ENCODE results near the gene TBCK. TPM values are rescaled to one million over a fixed set of nuclear protein-coding genes. Genes with fewer than 3 reads are reported as not detected.

Gene TBCK
- total and polyA plus RNA-seq, 2 of the 13 experiments (the other 11 are each of a cell fraction or from before 2014, with no cell fraction given) = 51.0 to 62.4 TPM

DNA sequence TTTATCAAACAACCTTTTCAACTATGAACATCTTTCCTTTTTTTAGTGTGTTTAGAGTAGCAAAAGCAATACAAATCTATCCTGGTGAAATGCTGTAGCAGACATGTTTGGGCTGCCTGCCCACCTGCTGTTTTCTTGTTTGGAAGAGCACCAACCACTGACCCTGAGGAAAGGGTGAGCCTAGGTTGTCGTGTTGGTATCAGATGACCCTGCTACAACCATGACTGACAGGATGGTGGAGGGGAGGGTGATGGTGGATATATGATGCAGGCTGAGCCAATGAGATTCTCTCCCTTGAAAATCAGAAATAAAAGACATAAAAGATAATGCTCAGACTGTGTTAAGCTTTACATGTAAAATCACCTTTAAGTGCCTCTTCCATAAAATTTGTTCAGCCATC, 219.6 kb downstream of the TBCK start:
- H4K20me1 ChIP-seq (ENCODE audit: insufficient read depth, low read length) = no peaks in the 10 kb centered on the region
- H3K36me3 ChIP-seq (replicated peaks in 1 of 2; ENCODE audit: control insufficient read depth in 1 of 2, insufficient read depth in 2 of 2, low read length in 2 of 2) = peaks cover 2 to 18% of the 10 kb centered on the region in 2 experiments; a peak in 4 of 5 replicates
- intact Hi-C loops (cut with micrococcal nuclease; ENCODE audit: unreplicated experiment) = no loop called here
- in situ Hi-C loops (cut with HindIII; ENCODE audit: extremely low pct_ligation_motif_present, low pct_unique_long_range_greater_than_20kb) = no loop called here
- H3K9ac ChIP-seq (ENCODE audit: insufficient read depth, low read depth, low read length) = no peak overlapping the region
- TF ChIP-seq KDM2A (CRISPR knock-in tag; IDR thresholded peaks at IDR 0.05; ENCODE audit: borderline replicate concordance, low read depth) = no peak
- no peak for TF ChIP-seq ZBTB7B (CRISPR knock-in tag; IDR thresholded peaks at IDR 0.05)
- no peak for TF ChIP-seq ZSCAN20 (CRISPR knock-in tag; IDR thresholded peaks at IDR 0.05; ENCODE audit: borderline replicate concordance)
- TF ChIP-seq, protein P1, sequence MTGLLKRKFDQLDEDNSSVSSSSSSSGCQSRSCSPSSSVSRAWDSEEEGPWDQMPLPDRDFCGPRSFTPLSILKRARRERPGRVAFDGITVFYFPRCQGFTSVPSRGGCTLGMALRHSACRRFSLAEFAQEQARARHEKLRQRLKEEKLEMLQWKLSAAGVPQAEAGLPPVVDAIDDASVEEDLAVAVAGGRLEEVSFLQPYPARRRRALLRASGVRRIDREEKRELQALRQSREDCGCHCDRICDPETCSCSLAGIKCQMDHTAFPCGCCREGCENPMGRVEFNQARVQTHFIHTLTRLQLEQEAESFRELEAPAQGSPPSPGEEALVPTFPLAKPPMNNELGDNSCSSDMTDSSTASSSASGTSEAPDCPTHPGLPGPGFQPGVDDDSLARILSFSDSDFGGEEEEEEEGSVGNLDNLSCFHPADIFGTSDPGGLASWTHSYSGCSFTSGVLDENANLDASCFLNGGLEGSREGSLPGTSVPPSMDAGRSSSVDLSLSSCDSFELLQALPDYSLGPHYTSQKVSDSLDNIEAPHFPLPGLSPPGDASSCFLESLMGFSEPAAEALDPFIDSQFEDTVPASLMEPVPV (CRISPR knock-in tag; IDR thresholded peaks at IDR 0.05) = no peak
- TF ChIP-seq, protein P2, sequence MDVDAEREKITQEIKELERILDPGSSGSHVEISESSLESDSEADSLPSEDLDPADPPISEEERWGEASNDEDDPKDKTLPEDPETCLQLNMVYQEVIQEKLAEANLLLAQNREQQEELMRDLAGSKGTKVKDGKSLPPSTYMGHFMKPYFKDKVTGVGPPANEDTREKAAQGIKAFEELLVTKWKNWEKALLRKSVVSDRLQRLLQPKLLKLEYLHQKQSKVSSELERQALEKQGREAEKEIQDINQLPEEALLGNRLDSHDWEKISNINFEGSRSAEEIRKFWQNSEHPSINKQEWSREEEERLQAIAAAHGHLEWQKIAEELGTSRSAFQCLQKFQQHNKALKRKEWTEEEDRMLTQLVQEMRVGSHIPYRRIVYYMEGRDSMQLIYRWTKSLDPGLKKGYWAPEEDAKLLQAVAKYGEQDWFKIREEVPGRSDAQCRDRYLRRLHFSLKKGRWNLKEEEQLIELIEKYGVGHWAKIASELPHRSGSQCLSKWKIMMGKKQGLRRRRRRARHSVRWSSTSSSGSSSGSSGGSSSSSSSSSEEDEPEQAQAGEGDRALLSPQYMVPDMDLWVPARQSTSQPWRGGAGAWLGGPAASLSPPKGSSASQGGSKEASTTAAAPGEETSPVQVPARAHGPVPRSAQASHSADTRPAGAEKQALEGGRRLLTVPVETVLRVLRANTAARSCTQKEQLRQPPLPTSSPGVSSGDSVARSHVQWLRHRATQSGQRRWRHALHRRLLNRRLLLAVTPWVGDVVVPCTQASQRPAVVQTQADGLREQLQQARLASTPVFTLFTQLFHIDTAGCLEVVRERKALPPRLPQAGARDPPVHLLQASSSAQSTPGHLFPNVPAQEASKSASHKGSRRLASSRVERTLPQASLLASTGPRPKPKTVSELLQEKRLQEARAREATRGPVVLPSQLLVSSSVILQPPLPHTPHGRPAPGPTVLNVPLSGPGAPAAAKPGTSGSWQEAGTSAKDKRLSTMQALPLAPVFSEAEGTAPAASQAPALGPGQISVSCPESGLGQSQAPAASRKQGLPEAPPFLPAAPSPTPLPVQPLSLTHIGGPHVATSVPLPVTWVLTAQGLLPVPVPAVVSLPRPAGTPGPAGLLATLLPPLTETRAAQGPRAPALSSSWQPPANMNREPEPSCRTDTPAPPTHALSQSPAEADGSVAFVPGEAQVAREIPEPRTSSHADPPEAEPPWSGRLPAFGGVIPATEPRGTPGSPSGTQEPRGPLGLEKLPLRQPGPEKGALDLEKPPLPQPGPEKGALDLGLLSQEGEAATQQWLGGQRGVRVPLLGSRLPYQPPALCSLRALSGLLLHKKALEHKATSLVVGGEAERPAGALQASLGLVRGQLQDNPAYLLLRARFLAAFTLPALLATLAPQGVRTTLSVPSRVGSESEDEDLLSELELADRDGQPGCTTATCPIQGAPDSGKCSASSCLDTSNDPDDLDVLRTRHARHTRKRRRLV (CRISPR knock-in tag; IDR thresholded peaks at IDR 0.05) = no peak
- TF ChIP-seq SETDB1 (CRISPR knock-in tag; IDR thresholded peaks at IDR 0.05; ENCODE audit: borderline replicate concordance) = no peak
- no peak for TF ChIP-seq ZNF251 (CRISPR knock-in tag; IDR thresholded peaks at IDR 0.05)
- no peak for TF ChIP-seq MIXL1 (CRISPR knock-in tag; IDR thresholded peaks at IDR 0.05)
- no peak for TF ChIP-seq HMGA1 (CRISPR knock-in tag; conservative IDR thresholded peaks at IDR 0.05)
- TF ChIP-seq PRMT3 (CRISPR knock-in tag; IDR thresholded peaks at IDR 0.05; ENCODE audit: borderline replicate concordance, low read depth) = no peak
- no peak for TF ChIP-seq ZBTB8A (CRISPR knock-in tag; IDR thresholded peaks at IDR 0.05; ENCODE audit: borderline replicate concordance, low read depth)
- no peak for TF ChIP-seq NFATC3 (CRISPR knock-in tag; IDR thresholded peaks at IDR 0.05)
- TF ChIP-seq ZNF563 (CRISPR knock-in tag; IDR thresholded peaks at IDR 0.05) = no peak
- TF ChIP-seq, protein P3, sequence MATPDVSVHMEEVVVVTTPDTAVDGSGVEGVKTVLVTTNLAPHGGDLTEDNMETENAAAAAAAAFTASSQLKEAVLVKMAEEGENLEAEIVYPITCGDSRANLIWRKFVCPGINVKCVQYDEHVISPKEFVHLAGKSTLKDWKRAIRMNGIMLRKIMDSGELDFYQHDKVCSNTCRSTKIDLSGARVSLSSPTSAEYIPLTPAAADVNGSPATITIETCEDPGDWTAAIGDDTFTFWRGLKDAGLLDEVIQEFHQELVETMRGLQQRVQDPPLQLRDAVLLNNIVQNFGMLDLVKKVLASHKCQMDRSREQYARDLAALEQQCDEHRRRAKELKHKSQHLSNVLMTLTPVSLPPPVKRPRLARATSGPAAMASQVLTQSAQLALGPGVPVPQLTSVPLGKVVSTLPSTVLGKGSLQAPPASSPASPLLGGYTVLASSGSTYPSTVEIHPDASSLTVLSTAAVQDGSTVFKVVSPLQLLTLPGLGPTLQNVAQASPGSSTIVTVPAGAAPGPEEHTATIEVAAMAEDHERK (CRISPR knock-in tag; IDR thresholded peaks at IDR 0.05; ENCODE audit: low read depth) = no peak
- no peak for TF ChIP-seq ZNF44 (CRISPR knock-in tag; IDR thresholded peaks at IDR 0.05)
- no TSS peak for BruUV-seq (replicated peaks)
- H3K4me2 ChIP-seq (ENCODE audit: low read depth, low read length) = no peak overlapping the region
- H3K27me3 ChIP-seq (ENCODE audit: control insufficient read depth in 1 of 2, insufficient read depth in 2 of 2, low read length in 2 of 2) = no peaks in the 10 kb centered on the region
- H3K27ac ChIP-seq (ENCODE audit: extremely low read length, insufficient read depth, low read length) = no peak overlapping the region
- 100% methylated on average over 1 of the region's 1 CpG for WGBS (ENCODE audit: low lambda C conversion rate)
- no peaks in the 10 kb centered on the region for H3K79me2 ChIP-seq (ENCODE audit: insufficient read depth, low read length)
- FAIRE-seq (no peak), DNase-seq (ENCODE audit: low spot score) (no peak), ATAC-seq (no peak)
- no peaks in the 10 kb centered on the region for H3K4me1 ChIP-seq (ENCODE audit: insufficient read depth, low read length)
- peaks cover under 1% of the 10 kb centered on the region; the same call in 1 of the 2 replicates for H3K9me3 ChIP-seq (ENCODE audit: low read length)
- ChIA-PET CTCF (ENCODE audit: low intra/inter-chr PET ratio, low total read pairs) (no interaction called here), POLR2A (no interaction called here)
- H3K4me3 ChIP-seq (replicated peaks in 1 of 3; ENCODE audit: insufficient read depth in 1 of 3, low read depth in 2 of 3, low read length in 3 of 3) = no peak overlapping the region
- H2AFZ ChIP-seq (ENCODE audit: low read length) = no peak overlapping the region
